SH-SY5Y (cell line): ENCODE data around the gene SLC7A14.

Source experiments
- GATA2 ChIP-seq: IDR thresholded peaks from 2 replicates; pipeline ENCODE4 v1.6.1; 2011; ENCODE audit warnings: mild to moderate bottlenecking, low read depth, low read length
- GATA3 ChIP-seq: IDR thresholded peaks from 2 replicates; pipeline ENCODE4 v1.6.1; 2011; ENCODE audit warnings: low read depth, mild to moderate bottlenecking, low read length, moderate library complexity

The SLC7A14 gene

GRCh38 chr3:170413291-170413690 is 172.6 kb downstream of the SLC7A14 start:
- TF ChIP-seq GATA2: no peak
- no peak for TF ChIP-seq GATA3

- TF ChIP-seq GATA2 (no peak), GATA3 (no peak)
Measured at GRCh38 chr3:170410428-170411029, 175.3 kb downstream of the SLC7A14 start.
